Measurements from ENCODE around the gene SHANK2.
A peak's percentile ranks its signal among the peaks of the same experiment; 100 is the strongest.

Gene SHANK2

DNA sequence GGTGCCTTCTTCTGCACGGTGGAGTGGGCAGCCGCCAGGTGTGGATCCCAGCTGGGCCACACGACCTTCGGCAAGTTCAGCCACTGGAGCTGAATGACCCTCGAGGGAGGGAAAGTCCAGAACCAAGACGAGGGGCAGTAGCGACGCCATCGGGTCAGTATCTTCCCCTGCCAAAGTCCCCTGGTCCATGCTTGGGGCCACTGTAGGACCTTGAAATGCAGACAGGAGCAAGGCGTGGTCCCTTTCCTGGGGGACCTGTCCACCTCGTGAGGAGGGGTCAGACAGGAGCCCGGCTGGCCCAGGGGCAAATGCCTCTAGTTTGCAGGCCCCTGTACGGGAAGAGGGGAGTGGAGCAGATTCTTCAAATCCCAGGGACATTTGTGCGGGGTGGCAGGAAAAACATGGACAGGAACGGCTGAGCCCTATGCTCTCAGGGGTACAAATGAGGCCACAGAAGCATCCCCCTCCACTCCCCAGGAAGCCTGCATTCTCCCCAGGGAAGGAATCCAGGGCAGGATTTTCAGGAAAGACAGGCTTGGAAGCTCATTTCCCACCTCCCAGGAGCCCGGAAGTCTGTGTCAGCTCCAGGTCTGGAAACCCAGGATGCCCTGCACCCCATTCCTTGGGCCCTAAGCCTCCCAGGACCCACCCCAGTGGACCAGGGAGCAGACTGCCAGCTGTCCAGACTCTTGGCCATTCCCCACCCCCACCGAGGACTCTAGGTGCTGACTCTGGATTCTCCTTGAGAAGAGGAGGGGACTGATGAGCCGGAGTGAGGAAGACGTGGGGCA lies 6.6 kb downstream of the SHANK2 start:
- DNase-seq (ENCODE audit: low spot score), result peak; percentile 28

DNA sequence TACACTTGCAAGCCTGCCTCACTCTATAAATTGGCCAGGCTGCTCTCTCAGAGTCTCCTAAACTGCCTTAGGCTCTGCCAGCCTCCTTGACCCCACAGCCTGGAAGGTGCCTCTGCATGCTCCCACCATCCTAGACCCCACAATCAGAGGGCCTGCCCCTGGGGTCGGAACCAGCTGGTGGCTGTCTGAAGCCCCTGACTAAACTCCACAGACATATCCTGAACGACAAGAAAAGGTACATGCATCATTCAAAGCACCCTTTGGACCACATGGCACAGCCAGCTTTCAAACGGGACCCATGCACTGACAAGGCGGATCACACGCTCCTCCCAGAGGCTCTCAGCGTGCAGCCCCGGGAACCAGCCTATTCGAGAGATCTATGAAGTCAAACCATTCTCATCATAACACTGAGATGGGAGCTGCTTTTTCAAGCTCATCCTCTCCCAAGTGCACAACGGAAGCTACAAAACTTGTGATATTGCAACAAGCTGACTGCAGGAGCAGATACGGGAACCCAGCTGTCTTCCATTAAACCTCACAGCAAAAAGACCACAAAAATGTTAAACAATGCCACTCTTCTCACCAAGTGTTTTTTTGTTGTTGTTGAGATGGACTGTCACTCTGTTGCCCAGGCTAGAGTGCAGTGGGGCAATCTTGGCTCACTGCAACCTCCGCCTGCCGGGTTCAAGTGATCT lies 8.1 kb downstream of the SHANK2 start:
- peak; percentile 18 for DNase-seq (ENCODE audit: low spot score)

DNA sequence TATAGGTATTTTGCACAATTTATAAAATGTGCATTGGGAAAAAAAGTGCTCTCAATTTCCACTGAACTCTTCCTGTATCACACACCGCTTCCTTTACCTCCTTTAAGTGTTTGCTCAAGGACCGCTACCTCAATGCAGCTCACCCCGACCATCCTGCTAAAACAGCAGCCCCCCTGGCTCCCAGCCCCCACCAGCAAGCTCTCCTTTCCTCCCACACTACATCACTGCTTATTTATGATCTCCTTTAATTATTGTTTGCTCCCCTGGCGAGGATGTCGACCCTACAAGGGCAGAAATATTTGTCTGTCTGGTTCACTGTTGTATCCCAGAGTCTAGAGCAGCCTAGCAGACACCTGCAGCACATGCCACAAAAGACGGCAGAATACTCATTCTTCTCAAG lies 10.0 kb downstream of the SHANK2 start:
- peak; percentile 2 for DNase-seq (ENCODE audit: low spot score)

DNA sequence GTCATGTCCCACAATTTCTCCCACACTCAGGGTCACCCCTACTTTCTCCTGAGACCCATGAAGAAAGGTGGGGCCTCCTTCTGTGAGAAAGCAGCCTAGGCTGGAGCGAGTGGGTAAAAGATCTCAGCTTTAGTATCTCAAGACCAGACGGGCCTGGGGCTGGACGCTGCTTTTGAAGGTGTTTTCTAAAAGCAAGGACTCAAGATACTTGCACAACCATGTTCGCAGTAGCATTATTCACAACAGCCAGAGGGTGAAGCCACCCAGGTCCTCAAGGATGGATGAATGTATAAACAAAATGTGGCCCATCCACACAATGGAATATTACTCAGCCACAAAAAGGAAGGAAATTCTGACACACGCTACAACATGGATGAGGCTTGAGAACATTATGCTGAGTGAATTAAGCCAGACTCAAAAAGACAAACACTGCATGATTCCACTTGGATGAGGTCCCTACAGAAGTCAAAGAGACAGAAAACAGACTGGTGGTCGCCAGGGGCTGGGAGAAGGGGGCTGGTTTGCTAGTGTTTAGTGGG lies 10.6 kb downstream of the SHANK2 start:
- peak; percentile 4 for DNase-seq (ENCODE audit: low spot score)

DNA sequence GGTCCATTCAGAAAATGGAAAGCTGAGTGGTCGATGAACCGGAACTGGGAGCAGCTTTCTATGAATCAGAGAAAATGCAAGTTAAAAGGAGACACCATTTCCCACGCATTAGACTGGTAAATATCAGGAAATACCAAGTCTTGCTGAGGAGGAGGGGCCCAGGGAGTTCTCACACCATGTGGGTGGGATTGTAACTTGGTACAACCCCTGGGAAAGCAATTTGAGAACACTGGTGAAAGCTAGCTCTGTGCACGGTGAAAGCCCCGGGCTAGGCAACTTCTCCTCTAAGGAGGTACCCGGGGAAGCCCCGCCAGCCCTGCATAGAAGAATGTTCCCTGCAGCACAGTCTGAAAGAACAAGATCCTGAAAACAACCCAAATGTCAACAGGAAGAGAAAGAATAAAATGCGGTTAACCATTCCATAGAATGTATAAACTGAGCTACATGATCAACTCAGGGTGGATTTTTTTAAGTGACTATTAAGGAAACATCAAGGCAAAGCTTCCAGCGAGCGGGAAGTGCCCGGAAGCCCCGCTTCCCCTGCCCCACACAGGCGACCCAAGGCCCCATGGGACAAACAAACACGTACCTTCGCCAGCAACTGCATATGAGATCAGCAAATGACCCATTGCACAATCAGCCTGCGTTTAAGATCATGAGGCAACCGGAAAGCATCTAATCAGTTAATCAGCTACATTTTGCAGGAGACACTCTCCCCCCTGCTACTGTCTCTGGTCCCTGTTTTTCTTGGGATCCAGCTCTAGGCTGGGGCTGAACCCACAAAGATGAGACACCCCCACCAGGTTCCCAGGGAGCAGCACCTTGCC lies 11.3 kb downstream of the SHANK2 start:
- peak; percentile 60 for DNase-seq (ENCODE audit: low spot score)

DNA sequence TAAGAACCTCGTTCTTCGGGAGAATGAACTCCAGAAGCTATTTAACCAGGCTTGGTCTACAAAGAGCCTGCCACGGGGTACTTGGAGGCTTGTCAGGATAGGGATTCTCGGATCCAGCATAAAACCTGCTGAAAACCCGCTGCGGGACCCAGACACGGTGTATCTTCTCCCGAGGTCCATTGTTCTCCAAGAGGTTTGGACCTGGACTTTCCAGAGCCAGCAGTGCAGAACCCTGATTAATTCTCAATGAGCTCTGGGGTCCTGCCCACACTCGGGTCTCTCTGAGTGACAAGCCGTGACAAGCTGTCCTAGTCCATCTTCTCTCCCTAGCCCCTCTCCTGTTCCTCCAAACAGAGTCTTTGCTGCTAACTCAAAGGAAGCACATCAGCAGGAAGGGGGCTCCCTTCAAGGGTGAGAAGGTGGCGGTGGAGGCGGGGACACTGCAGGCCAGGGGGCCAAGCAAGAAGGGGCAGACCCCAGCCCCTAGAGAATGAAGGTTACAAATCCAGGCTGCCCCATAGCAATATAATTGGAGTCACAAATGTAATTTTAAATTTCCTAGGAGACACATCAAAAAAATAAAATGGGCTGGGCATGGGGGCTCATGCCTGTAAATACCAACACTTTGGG lies 12.2 kb downstream of the SHANK2 start:
- peak; percentile 34 for DNase-seq (ENCODE audit: low spot score)

DNA sequence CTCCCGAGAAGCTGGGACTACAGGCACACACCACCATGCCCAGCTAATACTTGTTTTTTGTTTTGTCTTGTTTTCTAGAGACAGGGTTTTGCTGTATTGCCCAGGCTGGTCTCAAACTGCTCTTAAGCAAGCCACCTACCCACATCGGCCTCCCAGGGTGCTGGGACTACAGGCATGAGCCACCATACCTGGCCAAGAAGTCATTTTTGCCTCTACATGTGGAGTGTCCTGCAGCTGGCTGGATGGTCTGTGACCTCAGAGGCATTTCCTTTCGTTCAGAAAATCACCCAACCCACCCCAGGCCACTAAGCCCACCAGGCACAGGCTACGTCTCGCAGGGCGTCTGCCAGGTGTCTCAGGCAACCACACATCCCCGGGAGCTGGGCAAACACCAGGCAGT lies 12.8 kb downstream of the SHANK2 start:
- peak; percentile 54 for DNase-seq (ENCODE audit: low spot score)

DNA sequence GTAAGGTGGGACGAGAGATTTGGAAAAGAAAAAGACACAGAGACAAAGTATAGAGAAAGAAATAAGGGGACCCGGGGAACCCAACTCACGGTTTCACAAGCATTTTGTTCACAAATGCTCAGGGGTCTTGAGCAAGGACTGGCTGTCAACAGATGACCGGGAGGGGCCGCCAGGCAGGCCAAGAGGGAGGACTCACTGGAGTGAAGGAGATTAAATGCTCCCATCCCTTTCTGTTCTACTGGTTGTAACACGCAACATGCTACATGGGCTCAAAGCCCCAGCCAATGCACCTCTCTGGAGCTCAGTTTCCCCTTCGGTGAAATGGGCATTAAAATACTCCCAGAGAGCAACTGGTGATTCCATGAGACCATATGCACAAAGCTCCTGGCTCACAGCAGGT lies 13.4 kb downstream of the SHANK2 start:
- DNase-seq (ENCODE audit: low spot score), result peak; percentile 37

DNA sequence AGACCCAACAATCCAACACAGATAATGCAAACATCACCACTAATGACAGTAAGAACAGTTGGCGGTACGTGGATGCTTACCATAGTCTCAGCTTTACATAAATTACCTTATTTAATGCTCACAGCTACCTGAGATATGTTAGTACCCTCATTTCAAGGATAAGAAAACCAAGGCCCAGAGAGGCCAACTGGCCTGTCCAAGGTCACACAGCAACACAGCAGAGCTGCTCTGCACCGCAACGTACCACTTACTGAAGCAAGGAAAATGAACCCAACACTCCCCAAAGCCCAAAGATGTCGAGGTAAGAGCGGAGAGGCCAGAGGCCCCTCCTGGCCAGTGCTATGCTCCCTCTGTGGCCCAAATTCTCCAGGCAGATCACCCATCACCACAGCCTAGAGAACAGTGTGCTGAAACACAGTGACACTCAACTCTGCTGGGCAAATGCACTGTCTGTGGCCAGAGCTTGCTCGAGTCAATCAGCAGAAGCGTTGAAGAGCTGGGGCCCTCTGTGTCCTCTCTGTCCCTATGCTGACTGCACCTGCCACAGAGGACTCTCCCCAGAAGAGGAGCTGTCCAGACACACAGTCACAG lies 14.0 kb downstream of the SHANK2 start:
- DNase-seq (ENCODE audit: low spot score), result peak; percentile 34

DNA sequence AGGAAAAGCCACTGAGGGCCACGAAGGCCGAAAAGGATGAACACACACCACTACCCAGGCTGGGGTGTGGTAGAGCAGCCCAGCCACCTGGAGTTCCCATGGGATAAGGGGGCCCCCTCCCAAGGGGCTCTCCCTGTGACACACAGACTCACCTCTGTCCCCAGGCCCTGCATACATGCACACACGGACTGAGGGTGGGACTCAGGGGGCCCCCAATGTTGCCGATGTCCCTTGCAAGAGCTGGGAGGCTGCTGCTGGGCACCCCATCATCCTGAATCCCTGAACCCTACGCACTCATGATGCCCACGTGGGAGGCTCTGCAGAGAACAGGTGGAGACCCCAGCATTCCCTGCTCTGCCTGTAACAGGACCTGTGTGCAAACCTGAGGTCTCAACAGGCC lies 14.5 kb downstream of the SHANK2 start:
- peak; percentile 9 for DNase-seq (ENCODE audit: low spot score)

DNA sequence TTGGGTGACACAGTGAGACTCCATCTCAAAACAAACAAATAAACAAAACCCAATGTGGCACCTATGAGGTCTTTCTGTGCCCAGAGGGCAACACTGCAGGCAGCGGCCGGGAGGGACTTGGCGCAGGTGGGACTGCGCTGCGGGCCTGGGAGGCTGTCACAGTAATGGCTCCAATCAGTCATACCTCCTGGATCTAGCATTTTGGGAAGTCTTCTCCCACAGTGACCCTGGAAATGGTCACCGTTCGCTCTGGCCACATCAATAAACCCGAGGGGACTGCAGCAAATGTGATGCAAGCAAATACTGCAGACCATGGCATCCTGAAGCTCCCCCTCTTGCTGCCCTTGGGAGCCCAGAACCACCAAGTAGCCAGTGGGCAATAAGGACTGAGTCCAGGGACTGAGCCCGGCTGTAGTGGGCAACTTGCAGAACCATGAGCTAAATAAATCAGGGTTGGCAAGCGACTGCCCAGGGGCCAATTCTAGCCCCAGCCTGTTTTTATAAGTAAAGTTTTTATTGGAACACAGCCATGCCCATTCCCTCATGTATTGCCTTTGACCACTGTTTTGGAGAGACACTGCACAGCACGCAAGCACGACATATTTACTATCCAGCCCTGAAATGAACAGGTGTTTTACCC lies 15.4 kb downstream of the SHANK2 start:
- peak; percentile 51 for DNase-seq (ENCODE audit: low spot score)

DNA sequence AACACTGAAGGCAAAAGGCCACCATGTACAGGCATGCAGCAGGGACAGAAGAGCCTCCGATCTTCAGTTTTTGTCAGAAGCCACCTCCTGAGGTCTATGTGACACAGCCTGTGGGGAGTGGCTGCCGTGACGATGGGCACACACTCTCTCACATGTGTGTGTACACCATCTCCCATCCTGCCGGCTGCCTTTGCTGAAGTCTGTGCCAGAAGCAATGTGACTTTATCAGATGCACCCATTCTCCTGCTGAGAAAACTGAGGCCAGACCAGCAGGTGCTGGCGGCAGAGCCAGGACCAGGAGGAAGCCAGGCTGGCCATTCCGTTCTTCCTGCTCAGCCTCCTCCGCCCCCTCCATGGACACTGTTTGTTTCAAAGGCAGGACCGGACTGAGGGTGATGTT lies 16.7 kb downstream of the SHANK2 start:
- DNase-seq (ENCODE audit: low spot score), result peak; percentile 33

DNA sequence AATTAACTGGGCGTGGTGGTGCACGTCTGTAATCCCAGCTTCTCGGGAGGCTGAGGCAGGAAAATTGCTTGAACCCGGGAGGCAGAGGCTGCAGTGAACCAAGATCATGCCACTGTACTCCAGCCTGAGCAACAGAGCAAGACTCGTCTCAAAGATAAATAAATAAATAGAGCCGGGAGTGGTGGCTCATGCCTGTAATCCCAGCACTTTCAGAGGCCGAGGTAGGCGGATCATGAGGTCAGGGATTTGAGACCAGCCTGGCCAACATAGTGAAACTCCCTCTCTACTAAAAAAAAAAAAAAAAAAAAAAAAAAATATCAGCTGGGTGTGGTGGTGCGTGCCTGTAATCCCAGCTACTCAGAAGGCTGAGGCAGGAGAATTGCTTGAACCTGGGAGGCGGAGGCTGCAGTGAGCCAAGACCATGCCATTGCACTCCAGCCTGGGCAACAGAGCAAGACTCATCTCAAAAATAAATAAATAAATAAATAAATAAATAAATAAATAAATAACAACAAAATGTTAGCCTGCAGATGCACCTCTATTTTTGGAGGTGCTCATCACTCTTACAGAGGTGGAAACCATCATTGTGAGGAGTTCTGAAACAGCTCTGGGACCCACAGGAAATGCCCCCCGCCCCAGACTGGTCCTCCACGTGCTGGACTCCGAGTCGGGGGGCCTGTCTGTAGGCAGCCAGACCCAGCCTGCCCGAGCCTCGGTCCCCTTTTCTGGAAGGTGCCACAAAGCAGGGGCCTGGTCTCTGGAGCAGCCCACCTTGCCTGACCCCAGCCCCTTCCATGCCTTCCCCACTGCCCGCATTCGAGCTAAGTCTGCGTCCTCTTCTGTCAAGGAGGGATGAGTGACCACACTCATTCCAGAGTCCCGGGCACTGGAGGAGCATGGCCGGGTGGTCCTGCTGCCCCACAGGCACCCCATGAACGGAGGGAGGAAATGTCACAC lies 18.2 kb downstream of the SHANK2 start:
- peak; percentile 40 for DNase-seq (ENCODE audit: low spot score)

DNA sequence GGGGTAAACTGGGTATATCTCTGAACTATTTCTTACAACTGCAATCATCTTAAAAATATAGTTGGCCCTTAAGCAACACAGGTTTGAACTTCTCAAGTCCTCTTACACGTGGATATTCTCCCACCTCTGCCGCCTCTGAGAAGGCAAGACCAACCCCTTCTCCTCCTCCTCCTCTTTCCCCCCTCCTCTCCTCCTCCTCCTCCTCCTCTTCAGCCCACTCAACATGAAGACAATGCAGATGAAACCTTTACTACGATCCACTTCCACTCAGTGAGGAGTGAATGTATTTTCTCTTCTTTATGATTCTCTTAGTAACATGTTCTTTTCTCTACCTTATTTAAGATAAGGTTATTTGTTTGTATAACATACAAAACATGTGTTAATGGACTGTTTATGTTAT lies 20.0 kb downstream of the SHANK2 start:
- no peak for DNase-seq (ENCODE audit: low spot score)

DNA sequence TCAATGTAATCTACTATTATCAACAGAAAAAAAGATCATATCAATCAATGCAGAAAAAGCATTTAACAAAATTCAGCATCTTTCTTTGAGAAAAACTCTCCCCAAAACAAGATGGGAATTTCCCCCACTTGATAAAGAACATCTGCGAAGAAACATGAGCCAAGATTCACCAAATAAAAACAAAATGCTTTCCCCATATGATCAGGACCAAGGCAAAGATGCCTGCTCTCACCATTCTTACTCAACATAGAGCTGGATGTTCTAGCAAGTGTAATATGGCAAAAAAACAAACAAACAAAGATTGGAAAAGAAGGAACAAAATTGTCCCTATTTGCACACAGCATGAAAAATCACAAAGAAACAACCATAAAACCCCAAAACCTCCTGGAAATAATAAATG lies 23.4 kb downstream of the SHANK2 start:
- DNase-seq (ENCODE audit: low spot score), result no peak

DNA sequence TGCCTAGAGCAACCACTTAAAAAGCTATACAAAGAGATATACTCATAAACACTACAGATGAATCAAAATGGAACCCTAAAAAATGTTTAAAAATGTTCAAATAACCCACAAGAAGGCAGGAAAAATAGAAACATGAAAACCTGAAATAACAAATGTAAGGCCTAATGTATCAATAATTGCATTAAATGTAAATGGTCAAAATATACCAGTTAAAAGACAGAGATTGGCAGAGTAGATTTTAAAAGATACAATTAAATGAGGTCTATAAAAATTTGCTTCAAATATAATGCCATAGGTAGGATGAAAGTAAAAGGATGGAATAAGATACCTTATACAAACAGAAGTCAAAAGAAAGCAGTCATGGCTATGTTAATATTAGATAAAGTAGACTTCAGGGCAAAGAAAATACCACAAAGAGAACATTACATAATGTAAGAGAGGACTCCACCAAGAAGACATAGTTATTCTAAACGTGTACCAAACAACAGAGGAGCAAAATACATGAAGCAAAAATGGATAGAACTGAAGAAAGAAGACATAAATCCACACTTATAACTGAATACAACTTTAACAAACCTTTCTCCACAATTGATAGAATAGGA lies 25.2 kb downstream of the SHANK2 start:
- no peak for DNase-seq (ENCODE audit: low spot score)

DNA sequence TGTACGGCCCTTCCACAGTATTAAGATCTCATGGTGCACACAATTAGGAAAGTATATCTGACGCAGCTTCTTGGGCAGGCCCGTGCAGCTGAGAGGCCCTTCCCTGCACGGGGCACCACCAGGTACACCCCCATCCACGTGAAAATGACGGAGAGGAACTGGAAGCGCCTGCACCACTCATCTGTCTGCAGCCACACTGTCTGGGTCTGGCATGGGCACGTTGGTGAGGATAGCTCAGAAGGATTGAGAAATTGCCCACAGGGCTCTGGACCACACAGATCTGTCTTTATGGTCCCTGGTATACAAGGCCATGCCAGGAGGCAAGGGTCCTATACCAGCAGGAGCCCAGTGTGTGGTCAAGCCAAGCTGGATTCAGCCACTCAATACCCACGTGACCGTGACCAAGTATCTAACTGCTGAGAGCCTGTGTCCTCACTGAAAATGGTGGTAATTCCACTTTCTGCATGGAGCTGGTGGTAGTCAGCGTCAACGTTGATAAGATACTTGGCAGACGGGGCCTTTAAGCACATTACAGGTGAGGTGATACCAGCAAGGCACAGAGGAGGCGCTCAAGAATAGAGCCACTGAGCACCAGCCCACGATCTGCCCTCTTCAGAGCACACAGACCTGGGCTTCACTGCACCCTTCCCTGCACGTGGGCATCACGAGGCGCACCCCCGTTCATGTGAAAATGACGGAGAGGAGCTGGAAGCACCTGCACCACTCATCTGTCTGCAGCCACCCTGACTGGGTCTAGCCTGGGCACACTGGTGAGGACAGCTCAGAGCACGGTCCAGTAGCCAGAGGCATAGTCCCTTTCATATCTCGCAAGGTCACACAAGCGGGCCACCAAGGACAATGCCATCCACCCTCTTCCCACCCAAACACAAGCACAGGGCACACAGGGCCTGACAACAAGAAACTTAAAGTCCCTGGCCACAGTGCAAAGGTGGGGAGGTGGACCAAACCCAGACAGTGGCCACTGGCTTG lies 28.4 kb downstream of the SHANK2 start:
- DNase-seq (ENCODE audit: low spot score), result peak; percentile 42

DNA sequence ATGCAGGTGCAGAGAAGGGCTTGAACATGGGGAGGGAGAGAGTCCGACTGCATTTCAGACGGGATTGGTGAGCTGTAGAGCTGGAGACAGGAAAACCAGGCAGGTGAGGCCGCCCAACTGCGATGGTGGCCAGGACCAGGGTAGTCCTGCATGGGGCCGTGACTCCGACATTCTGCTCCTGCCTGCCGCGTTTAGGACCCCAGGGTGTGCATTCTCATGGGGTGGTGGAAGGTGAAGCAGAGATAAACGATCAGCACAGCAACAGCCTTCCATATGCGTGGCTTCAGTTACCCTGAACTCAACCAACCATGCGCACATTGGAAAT lies 29.3 kb downstream of the SHANK2 start:
- peak; percentile 11 for DNase-seq (ENCODE audit: low spot score)
